Caco-2 (cell line): ENCODE results near the gene TFB1M. TPM values are rescaled to one million over a fixed set of nuclear protein-coding genes. Genes with fewer than 3 reads are reported as not detected.

Experiments
- BruUV-seq: library from RNA; stranded (reverse); fragments of 400-500 nt; replicated peaks from 2 replicates; lab custom pipeline; 2021; lab: Mats Ljungman, UMichigan
- CTCF ChIA-PET: fragments of 300-600 bp; sonication (Branson Sonifier 250); formaldehyde crosslinking; loops from one replicate; lab custom pipeline; 2022; ENCODE audit warnings: antibody characterized with exemption; lab: Charles Lee
- POLR2A ChIA-PET: fragments of 300-600 bp; sonication (Branson Sonifier 250); formaldehyde crosslinking; loops from one replicate; lab custom pipeline; 2022; ENCODE audit warnings: antibody characterized with exemption; lab: Charles Lee
- DNase-seq, 2 experiments: peaks; one replicate each; pipeline versions ENCODE4 v3.0.0 to v3.0.0-alpha.2; 2020 to 2022
- H3K27me3 ChIP-seq: replicated peaks from 2 replicates; pipeline ENCODE4 v1.6.0; 2011; ENCODE audit warnings: low read length; ENCODE audit not compliant: control insufficient read depth, insufficient read depth
- H3K36me3 ChIP-seq: 2 replicates; pipeline ENCODE4 v1.5.1; 2011; ENCODE audit warnings: low read length; ENCODE audit not compliant: control insufficient read depth, insufficient read depth
- H3K4me1 ChIP-seq: fragments of 250-450 bp; sonication (Bioruptor Pico); 2 replicates; pipeline ENCODE4 v1.5.1; 2020; ENCODE audit warnings: mild to moderate bottlenecking
- H3K4me3 ChIP-seq: 2 replicates; pipeline ENCODE4 v1.5.1; 2011; ENCODE audit warnings: low read depth, mild to moderate bottlenecking, control low read depth, low read length
- H3K9me3 ChIP-seq: fragments of 250-450 bp; sonication (Bioruptor Pico); 2 replicates; pipeline ENCODE4 v1.5.1; 2020; ENCODE audit warnings: mild to moderate bottlenecking, moderate library complexity
- H3K27ac Mint-ChIP-seq: one replicate; pipeline ENCODE4 v1.8.0; 2022; ENCODE audit warnings: mixed read lengths; ENCODE audit not compliant: unreplicated experiment
- H3K27me3 Mint-ChIP-seq: one replicate; pipeline ENCODE4 v1.8.0; 2022; ENCODE audit warnings: mixed read lengths; ENCODE audit not compliant: insufficient read depth, unreplicated experiment
- H3K36me3 Mint-ChIP-seq: one replicate; pipeline ENCODE4 v1.8.0; 2022; ENCODE audit warnings: mild to moderate bottlenecking, mixed read lengths; ENCODE audit not compliant: insufficient read depth, unreplicated experiment
- H3K4me1 Mint-ChIP-seq: one replicate; pipeline ENCODE4 v1.8.0; 2022; ENCODE audit warnings: low read depth, mixed read lengths; ENCODE audit not compliant: unreplicated experiment
- H3K4me3 Mint-ChIP-seq: one replicate; pipeline ENCODE4 v1.8.0; 2022; ENCODE audit warnings: mild to moderate bottlenecking, moderate library complexity, mixed read lengths; ENCODE audit not compliant: unreplicated experiment
- H3K9me3 Mint-ChIP-seq: one replicate; pipeline ENCODE4 v1.8.0; 2022; ENCODE audit warnings: mixed read lengths; ENCODE audit not compliant: unreplicated experiment
- CTCF ChIP-seq, 2 experiments: fragments of 200-600 bp in 1 of 2; IDR thresholded peaks; 1 replicate in 1 of 2; 2 replicates in 1 of 2; pipeline versions ENCODE4 v1.5.1 to v1.8.0; 2011 to 2022; ENCODE audit warnings: antibody characterized with exemption in 1 of 2, control low read depth in 1 of 2, inconsistent platforms in 1 of 2, low read depth in 1 of 2, low read length in 1 of 2, mild to moderate bottlenecking in 1 of 2, moderate library complexity in 1 of 2; ENCODE audit not compliant: insufficient read depth in 1 of 2, severe bottlenecking in 1 of 2, unreplicated experiment in 1 of 2
- intact Hi-C: fragments of 100-400 bp; cut with micrococcal nuclease; formaldehyde crosslinking; loops from one replicate; pipeline ENCODE4 v1.10.0; 2022; ENCODE audit not compliant: unreplicated experiment
- total RNA-seq: library from RNA; stranded (reverse); gene quantifications from 2 replicates; pipeline ENCODE4 v1.2.3, GENCODE V29; 2022

TFB1M gene
- total RNA-seq, 1 experiment from 2014 or later = 35.7 TPM

DNA sequence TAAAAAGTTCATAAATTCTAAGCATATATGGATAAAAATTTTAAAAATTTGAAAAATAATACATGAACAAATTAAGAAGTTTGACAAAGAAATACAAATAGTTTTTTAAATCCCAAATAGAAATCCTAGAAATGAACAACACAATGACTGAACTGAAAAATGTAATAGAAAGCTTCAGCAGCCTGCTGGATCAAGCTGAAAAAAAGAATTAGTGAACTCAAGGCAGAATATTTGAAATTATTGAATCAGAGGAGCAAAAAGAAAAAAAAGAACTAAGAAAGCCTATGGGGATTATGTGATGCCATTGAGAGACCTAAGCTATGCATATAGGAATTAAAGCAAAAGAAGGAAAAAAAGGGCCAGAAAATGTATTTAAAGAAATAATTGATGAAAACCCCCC lies 39.9 kb upstream of the TFB1M start:
- H3K4me3 Mint-ChIP-seq = no peak overlapping the region
- no peak for DNase-seq
- H3K36me3 Mint-ChIP-seq = no peaks in the 10 kb centered on the region
- CTCF ChIA-PET = no interaction called here
- H3K27me3 Mint-ChIP-seq = no peaks in the 10 kb centered on the region
- peaks cover 40% of the 10 kb centered on the region for H3K9me3 Mint-ChIP-seq
- H3K27me3 ChIP-seq = no peaks in the 10 kb centered on the region
- POLR2A ChIA-PET = no interaction called here
- intact Hi-C loops = no loop called here
- H3K4me3 ChIP-seq = no peak overlapping the region
- no peaks in the 10 kb centered on the region for H3K4me1 Mint-ChIP-seq
- H3K36me3 ChIP-seq = no peaks in the 10 kb centered on the region; the same call in 1 of the 2 replicates
- no peak for TF ChIP-seq CTCF (IDR thresholded peaks at IDR 0.05; ENCODE audit: insufficient read depth in 1 of 2, low read depth in 1 of 2, low read length in 1 of 2, severe bottlenecking in 1 of 2, unreplicated experiment in 1 of 2)
- H3K27ac Mint-ChIP-seq = no peak overlapping the region
- peaks cover 23% of the 10 kb centered on the region for H3K9me3 ChIP-seq
- no peaks in the 10 kb centered on the region for H3K4me1 ChIP-seq
- no TSS peak for BruUV-seq

DNA sequence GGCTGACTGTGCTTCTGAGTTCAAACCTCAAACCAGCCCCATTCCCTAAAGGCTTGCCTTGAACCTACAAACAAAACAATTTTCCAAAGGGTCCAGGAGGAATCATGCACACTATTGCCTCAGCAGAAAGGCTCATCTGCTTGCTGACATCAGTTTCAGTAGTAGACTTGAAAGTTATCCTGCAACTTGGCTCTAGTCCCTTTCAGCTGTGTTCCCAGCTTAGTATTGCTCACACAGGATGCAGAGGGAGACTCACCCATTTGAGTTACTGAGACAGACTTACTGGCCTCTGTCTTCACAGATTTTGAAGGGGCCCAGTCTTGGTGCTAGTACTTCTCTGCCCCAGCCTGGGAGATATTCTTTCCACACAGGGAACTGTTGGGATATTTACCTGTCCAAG lies 38.5 kb upstream of the TFB1M start:
- BruUV-seq = no TSS peak
- CTCF ChIA-PET = no interaction called here
- DNase-seq = no peak

DNA sequence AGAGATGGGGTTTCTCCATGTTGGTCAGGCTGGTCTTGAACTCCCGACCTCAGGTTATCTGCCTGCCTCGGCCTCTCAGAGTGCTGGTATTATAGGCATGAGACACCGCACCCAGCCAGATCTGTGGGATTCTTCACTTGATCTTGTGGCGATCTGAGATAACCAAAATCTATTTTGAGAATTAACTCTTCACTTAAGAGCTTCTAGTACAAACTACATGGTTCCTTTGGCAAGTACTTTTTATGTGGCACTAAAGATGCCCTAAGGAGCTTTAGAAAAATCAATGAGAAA lies 37.8 kb upstream of the TFB1M start:
- H3K27me3 Mint-ChIP-seq = no peaks in the 10 kb centered on the region
- no peak for TF ChIP-seq CTCF (IDR thresholded peaks at IDR 0.05; ENCODE audit: insufficient read depth in 1 of 2, low read depth in 1 of 2, low read length in 1 of 2, severe bottlenecking in 1 of 2, unreplicated experiment in 1 of 2)

More for the DNA sequence above, 38.5 kb upstream of the TFB1M start:
- POLR2A ChIA-PET = no interaction called here
- Histone ChIP-seq H3K4me1 (no peaks in the 10 kb centered on the region), H3K36me3 (no peaks in the 10 kb centered on the region; the same call in 1 of the 2 replicates), H3K4me3 (no peak overlapping the region), H3K9me3 (peaks cover 23% of the 10 kb centered on the region), H3K27me3 (no peaks in the 10 kb centered on the region)
- Mint-ChIP-seq H3K36me3 (no peaks in the 10 kb centered on the region), H3K27ac (no peak overlapping the region), H3K27me3 (no peaks in the 10 kb centered on the region), H3K4me3 (no peak overlapping the region), H3K9me3 (peaks cover 34% of the 10 kb centered on the region), H3K4me1 (no peaks in the 10 kb centered on the region)
- TF ChIP-seq CTCF (IDR thresholded peaks at IDR 0.05; ENCODE audit: insufficient read depth in 1 of 2, low read depth in 1 of 2, low read length in 1 of 2, severe bottlenecking in 1 of 2, unreplicated experiment in 1 of 2) = no peak
- intact Hi-C loops = no loop called here

More for the DNA sequence above, 37.8 kb upstream of the TFB1M start:
- no peaks in the 10 kb centered on the region for H3K4me1 ChIP-seq
- Mint-ChIP-seq H3K27ac (no peak overlapping the region), H3K9me3 (peaks cover 38% of the 10 kb centered on the region), H3K4me1 (no peaks in the 10 kb centered on the region), H3K36me3 (no peaks in the 10 kb centered on the region), H3K4me3 (no peak overlapping the region)
- intact Hi-C loops = no loop called here
- no peaks in the 10 kb centered on the region for H3K27me3 ChIP-seq
- POLR2A ChIA-PET = no interaction called here
- no peak for DNase-seq
- no TSS peak for BruUV-seq
- H3K4me3 ChIP-seq = no peak overlapping the region
- H3K36me3 ChIP-seq = no peaks in the 10 kb centered on the region; the same call in 1 of the 2 replicates
- H3K9me3 ChIP-seq = peaks cover 26% of the 10 kb centered on the region
- CTCF ChIA-PET = no interaction called here
